ENCODE measurements around the gene PRELP.

The PRELP gene

GRCh38 chr1:203478986-203479385 is 3.4 kb downstream of the PRELP start:
- no peak for DNase-seq

GRCh38 chr1:203479646-203480045 is 4.0 kb downstream of the PRELP start:
- DNase-seq = no peak

- no peak for DNase-seq
Measured at GRCh38 chr1:203480084-203480483, 4.5 kb downstream of the PRELP start.

- peak in 3 of 5 experiments; percentile 16 to 39 (median 29) for DNase-seq
Measured at GRCh38 chr1:203480525-203481084, 5.0 kb downstream of the PRELP start.

- DNase-seq = no peak
Measured at GRCh38 chr1:203481196-203481595, 5.6 kb downstream of the PRELP start.

- DNase-seq = peak in 1 of 5 experiments; percentile 6
Measured at GRCh38 chr1:203486618-203487370, 11.2 kb downstream of the PRELP start.

GRCh38 chr1:203488539-203488938 is 12.9 kb downstream of the PRELP start:
- no peak for DNase-seq

- no peak for DNase-seq
Measured at GRCh38 chr1:203490607-203491006, 15.0 kb downstream of the PRELP start.

- no peak for DNase-seq
Measured at GRCh38 chr1:203491664-203492063, 16.1 kb downstream of the PRELP start.

GRCh38 chr1:203492082-203492747 is 16.6 kb downstream of the PRELP start:
- DNase-seq = no peak

- DNase-seq = no peak
Measured at GRCh38 chr1:203492748-203493130, 17.1 kb downstream of the PRELP start.

GRCh38 chr1:203493901-203494300 is 18.3 kb downstream of the PRELP start, which contains the start of gene OPTC:
Gene OPTC (plus strand): TSS chr1:203494153. CDS start chr1:203496006, 1,853 bp downstream.
- DNase-seq = no peak

GRCh38 chr1:203495845-203496244 is 20.2 kb downstream of the PRELP start:
- DNase-seq = no peak

GRCh38 chr1:203497269-203497777 is 21.7 kb downstream of the PRELP start:
- DNase-seq = no peak

GRCh38 chr1:203499643-203500278 is 24.2 kb downstream of the PRELP start:
- DNase-seq = no peak

GRCh38 chr1:203500279-203500678 is 24.7 kb downstream of the PRELP start:
- DNase-seq = no peak

GRCh38 chr1:203503836-203504235 is 28.2 kb downstream of the PRELP start:
- no peak for DNase-seq

- peak; percentile 36 to 64 (median 57) for DNase-seq
Measured at GRCh38 chr1:203504400-203505250, 29.0 kb downstream of the PRELP start.

- no peak for DNase-seq
Measured at GRCh38 chr1:203505526-203506204, 30.1 kb downstream of the PRELP start.

- DNase-seq = no peak
Measured at GRCh38 chr1:203506858-203507626, 31.4 kb downstream of the PRELP start.

- no peak for DNase-seq
Measured at GRCh38 chr1:203507759-203508158, 32.2 kb downstream of the PRELP start.

All from T-helper 2 cell (primary cell).